ENCODE measurements around the gene CHID1.

CHID1 gene

GRCh38 chr11:910044-910588 is 494 bp downstream of the CHID1 start:
- no peak for DNase-seq (ENCODE audit: low spot score)

- no peak for DNase-seq (ENCODE audit: low spot score)
Measured at GRCh38 chr11:909406-909805, 1.2 kb downstream of the CHID1 start.

- peak; percentile 95 for DNase-seq (ENCODE audit: low spot score)
Measured at GRCh38 chr11:908273-908672, 2.3 kb downstream of the CHID1 start.

GRCh38 chr11:907668-908067 is 2.9 kb downstream of the CHID1 start:
- no peak for DNase-seq (ENCODE audit: low spot score)

GRCh38 chr11:905952-906351 is 4.7 kb downstream of the CHID1 start:
- no peak for DNase-seq (ENCODE audit: low spot score)

GRCh38 chr11:904380-904779 is 6.2 kb downstream of the CHID1 start:
- no peak for DNase-seq (ENCODE audit: low spot score)

GRCh38 chr11:901452-902061 is 9.1 kb downstream of the CHID1 start:
- no peak for DNase-seq (ENCODE audit: low spot score)

- DNase-seq (ENCODE audit: low spot score), result no peak
Measured at GRCh38 chr11:900545-900944, 10.1 kb downstream of the CHID1 start.

GRCh38 chr11:899724-900123 is 10.9 kb downstream of the CHID1 start:
- DNase-seq (ENCODE audit: low spot score), result no peak

GRCh38 chr11:898540-899190 is 11.9 kb downstream of the CHID1 start:
- DNase-seq (ENCODE audit: low spot score), result peak; percentile 31

GRCh38 chr11:898143-898511 is 12.5 kb downstream of the CHID1 start:
- DNase-seq (ENCODE audit: low spot score), result peak; percentile 46

- DNase-seq (ENCODE audit: low spot score), result no peak
Measured at GRCh38 chr11:897253-898142, 13.1 kb downstream of the CHID1 start.

GRCh38 chr11:895331-896110 is 15.1 kb downstream of the CHID1 start:
- no peak for DNase-seq (ENCODE audit: low spot score)

GRCh38 chr11:894575-895201 is 15.9 kb downstream of the CHID1 start:
- DNase-seq (ENCODE audit: low spot score), result no peak

- no peak for DNase-seq (ENCODE audit: low spot score)
Measured at GRCh38 chr11:893008-893654, 17.5 kb downstream of the CHID1 start.

- no peak for DNase-seq (ENCODE audit: low spot score)
Measured at GRCh38 chr11:890794-891540, 19.6 kb downstream of the CHID1 start.

GRCh38 chr11:889687-890475 is 20.7 kb downstream of the CHID1 start:
- DNase-seq (ENCODE audit: low spot score), result no peak

GRCh38 chr11:889257-889656 is 21.4 kb downstream of the CHID1 start:
- no peak for DNase-seq (ENCODE audit: low spot score)
